Thyroid gland (tissue), 4 donors: ENCODE results near the gene WSCD2. TPM values are rescaled to one million over a fixed set of nuclear protein-coding genes. Genes with fewer than 3 reads are reported as not detected.

Experiments
- DNase-seq, 2 donors: peaks; one replicate each; pipeline ENCODE4 v3.0.0-alpha.2; 2019
- H3K27ac ChIP-seq, 3 donors: fragments of 200-600 bp; sonication (generic); 1 replicate in 2 of 3; 2 replicates in 1 of 3; pipeline ENCODE4 v1.5.1; 2016 to 2019; ENCODE audit warnings: mild to moderate bottlenecking in 1 of 3, moderate library complexity in 1 of 3
- H3K27me3 ChIP-seq: fragments of 200-600 bp; sonication (generic); one replicate; pipeline ENCODE4 v1.5.1; 2019
- H3K36me3 ChIP-seq, 2 donors: fragments of 200-600 bp; sonication (generic); one replicate each; pipeline ENCODE4 v1.5.1; 2016 to 2019
- H3K4me1 ChIP-seq, 2 donors: fragments of 200-600 bp; sonication (generic); one replicate each; pipeline ENCODE4 v1.5.1; 2017 to 2019
- H3K4me3 ChIP-seq, 3 donors: fragments of 200-600 bp; sonication (generic); replicated peaks in 1 of 3; 1 replicate in 2 of 3; 2 replicates in 1 of 3; pipeline ENCODE4 v1.5.1; 2016; ENCODE audit warnings: mild to moderate bottlenecking in 1 of 3
- H3K9me3 ChIP-seq: fragments of 200-600 bp; sonication (generic); one replicate; pipeline ENCODE4 v1.5.1; 2017
- POLR2A ChIP-seq, 2 donors: fragments of 450-650 bp; IDR thresholded peaks; one replicate each; pipeline ENCODE4 v1.6.1; 2017; ENCODE audit warnings: antibody characterized with exemption in 2 of 2, mild to moderate bottlenecking in 2 of 2, moderate library complexity in 1 of 2
- WGBS, 2 donors: methylation state at CpG; one replicate each; pipeline ENCODE4 v1.1.5; 2017; 5-methylcytosine and 5-hydroxymethylcytosine counted together
- intact Hi-C: fragments of 100-400 bp; cut with DNase I; formaldehyde crosslinking; loops from one replicate; pipeline ENCODE4 v1.15.1; 2023
- total RNA-seq, 4 donors: library from RNA; depleted of rRNA; stranded (reverse); fragments of >200 nt; gene quantifications; one replicate each; pipeline ENCODE4 v1.2.3, GENCODE V29; 2016
- TF ChIP-seq, protein P1 (sequence below), 6 experiments: fragments of 200-600 bp in 3 of 6; fragments of 450-650 bp in 3 of 6; sonication (generic) in 3 of 6; IDR thresholded peaks; one replicate each; pipeline ENCODE4 v1.5.1; 2016 to 2019; ENCODE audit warnings: antibody characterized with exemption in 6 of 6, mild to moderate bottlenecking in 2 of 6, inconsistent platforms in 1 of 6, moderate library complexity in 1 of 6

Gene WSCD2
- total RNA-seq, 4 donors from 2014 or later, result 35.5 to 117 (median 81.4) TPM

GRCh38 chr12:108131035-108131434 lies 1.9 kb downstream of the WSCD2 start:
- peak overlapping the region in 1 of 3 donors; percentile 52 for H3K4me3 ChIP-seq
- no peaks in the 10 kb centered on the region for H3K9me3 ChIP-seq
- 54 to 78% methylated on average over 3 of the region's 3 CpGs for WGBS, 2 donors
- H3K4me1 ChIP-seq, result peaks cover 26 to 31% of the 10 kb centered on the region in 2 donors
- no peak for TF ChIP-seq POLR2A (IDR thresholded peaks at IDR 0.05)
- TF ChIP-seq, protein P1, sequence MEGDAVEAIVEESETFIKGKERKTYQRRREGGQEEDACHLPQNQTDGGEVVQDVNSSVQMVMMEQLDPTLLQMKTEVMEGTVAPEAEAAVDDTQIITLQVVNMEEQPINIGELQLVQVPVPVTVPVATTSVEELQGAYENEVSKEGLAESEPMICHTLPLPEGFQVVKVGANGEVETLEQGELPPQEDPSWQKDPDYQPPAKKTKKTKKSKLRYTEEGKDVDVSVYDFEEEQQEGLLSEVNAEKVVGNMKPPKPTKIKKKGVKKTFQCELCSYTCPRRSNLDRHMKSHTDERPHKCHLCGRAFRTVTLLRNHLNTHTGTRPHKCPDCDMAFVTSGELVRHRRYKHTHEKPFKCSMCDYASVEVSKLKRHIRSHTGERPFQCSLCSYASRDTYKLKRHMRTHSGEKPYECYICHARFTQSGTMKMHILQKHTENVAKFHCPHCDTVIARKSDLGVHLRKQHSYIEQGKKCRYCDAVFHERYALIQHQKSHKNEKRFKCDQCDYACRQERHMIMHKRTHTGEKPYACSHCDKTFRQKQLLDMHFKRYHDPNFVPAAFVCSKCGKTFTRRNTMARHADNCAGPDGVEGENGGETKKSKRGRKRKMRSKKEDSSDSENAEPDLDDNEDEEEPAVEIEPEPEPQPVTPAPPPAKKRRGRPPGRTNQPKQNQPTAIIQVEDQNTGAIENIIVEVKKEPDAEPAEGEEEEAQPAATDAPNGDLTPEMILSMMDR (IDR thresholded peaks at IDR 0.05), result no peak
- DNase-seq, result peak in 1 of 2 donors; percentile 21
- intact Hi-C loops, result no loop called here
- no peaks in the 10 kb centered on the region for H3K36me3 ChIP-seq
- H3K27ac ChIP-seq, result peak overlapping the region; percentile 80 to 92 (median 89)
- H3K27me3 ChIP-seq, result no peaks in the 10 kb centered on the region

DNA sequence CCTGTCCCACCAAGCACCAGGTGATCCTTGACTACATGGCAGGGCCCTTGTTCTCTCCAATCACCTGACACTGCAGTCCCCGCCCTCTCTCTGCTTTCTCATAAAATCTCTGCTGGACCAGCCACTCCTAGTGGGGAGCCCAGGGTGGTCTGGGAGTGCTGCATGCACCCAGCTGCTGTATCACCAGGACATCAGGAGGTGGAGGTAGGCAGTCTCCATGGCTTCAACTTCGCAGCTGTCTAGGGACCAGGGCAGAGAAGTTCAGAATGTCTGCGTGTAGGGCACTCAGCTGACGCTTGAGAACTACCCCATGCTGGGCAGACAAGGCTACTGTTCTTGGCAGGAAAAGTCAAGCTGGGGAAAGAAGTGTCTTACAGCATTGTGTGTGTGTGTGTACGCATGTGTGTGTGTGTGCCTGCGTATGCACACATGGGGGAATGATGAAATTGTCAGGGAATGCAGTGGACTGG lies 2.6 kb downstream of the WSCD2 start:
- Histone ChIP-seq H3K36me3 (no peaks in the 10 kb centered on the region), H3K9me3 (no peaks in the 10 kb centered on the region), H3K27me3 (no peaks in the 10 kb centered on the region), H3K4me3 (peak overlapping the region in 1 of 3 donors; percentile 52), H3K27ac (peak overlapping the region; percentile 80 to 92 (median 89)), H3K4me1 (peaks cover 27 to 31% of the 10 kb centered on the region in 2 donors)
- DNase-seq, result peak; percentile 74 to 77
- intact Hi-C loops, result no loop called here
- WGBS, 2 donors, result 29 to 36% methylated on average over 5 to 6 of the region's 6 CpGs
- TF ChIP-seq, protein P1 (IDR thresholded peaks at IDR 0.05), result no peak
- TF ChIP-seq POLR2A (IDR thresholded peaks at IDR 0.05), result peak in 1 of 2 donors; percentile 54

DNA sequence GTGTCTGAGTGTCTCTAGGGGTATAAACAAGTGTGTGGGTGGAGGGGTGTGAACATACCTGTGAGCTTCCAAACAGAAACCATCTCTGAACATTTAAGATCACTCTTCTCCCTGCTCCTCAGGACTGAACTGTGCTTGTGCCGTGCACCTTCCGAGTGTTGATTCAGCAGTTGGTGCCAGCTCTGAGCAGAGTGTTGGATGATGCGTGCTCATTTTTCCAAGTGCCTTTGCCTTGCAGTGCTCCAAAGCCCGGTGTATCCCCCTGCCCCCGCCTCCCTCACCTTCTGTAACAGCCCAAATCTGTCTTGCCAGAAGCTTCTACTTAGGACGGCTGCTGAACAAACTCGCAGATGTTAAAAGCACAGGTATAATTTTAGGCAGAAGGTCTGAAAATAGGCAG lies 4.4 kb downstream of the WSCD2 start:
- no peak overlapping the region for H3K4me3 ChIP-seq
- no peaks in the 10 kb centered on the region for H3K27me3 ChIP-seq
- H3K4me1 ChIP-seq, result peaks cover 29 to 31% of the 10 kb centered on the region in 2 donors
- no peaks in the 10 kb centered on the region for H3K36me3 ChIP-seq
- H3K9me3 ChIP-seq, result no peaks in the 10 kb centered on the region
- TF ChIP-seq, protein P1 (IDR thresholded peaks at IDR 0.05), result no peak
- TF ChIP-seq POLR2A (IDR thresholded peaks at IDR 0.05), result peak in 1 of 2 donors; percentile 33
- WGBS, 2 donors, result 21 to 24% methylated on average over 6 to 7 of the region's 7 CpGs
- intact Hi-C loops, result no loop called here
- DNase-seq, result peak; percentile 90 to 92
- peak overlapping the region; percentile 57 to 92 (median 76) for H3K27ac ChIP-seq

DNA sequence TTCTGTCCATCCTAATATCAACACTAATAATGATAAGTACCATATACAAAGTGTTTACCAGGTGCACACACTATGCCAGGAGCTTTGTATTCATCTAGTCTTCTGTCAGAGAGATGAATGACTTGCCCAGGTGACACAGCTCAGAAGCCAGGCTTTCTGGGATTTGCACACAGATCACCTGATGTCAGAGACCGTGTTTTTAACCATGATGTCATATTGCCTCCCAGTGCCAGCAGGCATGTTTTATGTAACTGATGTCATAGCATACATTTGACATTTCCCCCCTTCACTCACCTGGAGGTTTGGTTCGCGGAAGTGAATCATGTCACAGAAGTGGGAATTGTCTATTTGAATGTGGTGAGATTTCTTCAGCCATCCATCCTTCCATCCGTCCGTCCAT lies 5.7 kb downstream of the WSCD2 start:
- no peak for TF ChIP-seq POLR2A (IDR thresholded peaks at IDR 0.05)
- TF ChIP-seq, protein P1 (IDR thresholded peaks at IDR 0.05), result no peak
- no peak for DNase-seq
- no peaks in the 10 kb centered on the region for H3K27me3 ChIP-seq
- H3K36me3 ChIP-seq, result no peaks in the 10 kb centered on the region
- no peaks in the 10 kb centered on the region for H3K9me3 ChIP-seq
- H3K4me1 ChIP-seq, result peaks cover 29 to 33% of the 10 kb centered on the region in 2 donors
- peak overlapping the region in 2 of 3 donors; percentile 76 to 92 for H3K27ac ChIP-seq
- WGBS, 2 donors, result 90 to 97% methylated on average over 5 of the region's 5 CpGs
- no peak overlapping the region for H3K4me3 ChIP-seq
- intact Hi-C loops, result no loop called here

GRCh38 chr12:108135627-108136026 lies 6.5 kb downstream of the WSCD2 start:
- WGBS, 2 donors, result 89 to 100% methylated on average over 1 of the region's 1 CpG
- Histone ChIP-seq H3K4me1 (peaks cover 28 to 31% of the 10 kb centered on the region in 2 donors), H3K27ac (no peak overlapping the region), H3K9me3 (no peaks in the 10 kb centered on the region), H3K36me3 (no peaks in the 10 kb centered on the region), H3K27me3 (no peaks in the 10 kb centered on the region), H3K4me3 (no peak overlapping the region)
- intact Hi-C loops, result no loop called here
- TF ChIP-seq POLR2A (IDR thresholded peaks at IDR 0.05), result no peak
- TF ChIP-seq, protein P1 (IDR thresholded peaks at IDR 0.05), result no peak
- no peak for DNase-seq
